Endothelial cell (in vitro differentiated cells): Measurements from ENCODE around the gene PITX1. TPM values are rescaled to one million over a fixed set of nuclear protein-coding genes. Genes with fewer than 3 reads are reported as not detected.

Experiments used
- DNase-seq: peaks from one replicate; pipeline ENCODE4 v3.0.0; 2021; ENCODE audit warnings: low spot score
- H3K27ac Mint-ChIP-seq: one replicate; pipeline ENCODE4 v1.8.0; 2021; ENCODE audit warnings: mixed read lengths, inconsistent platforms; ENCODE audit not compliant: unreplicated experiment
- H3K27me3 Mint-ChIP-seq: one replicate; pipeline ENCODE4 v1.8.0; 2021; ENCODE audit warnings: mild to moderate bottlenecking, moderate library complexity, mixed read lengths, inconsistent platforms; ENCODE audit not compliant: unreplicated experiment
- H3K36me3 Mint-ChIP-seq: one replicate; pipeline ENCODE4 v1.8.0; 2021; ENCODE audit warnings: mild to moderate bottlenecking, low read depth, mixed read lengths, inconsistent platforms; ENCODE audit not compliant: unreplicated experiment
- H3K4me1 Mint-ChIP-seq: one replicate; pipeline ENCODE4 v1.8.0; 2021; ENCODE audit warnings: mild to moderate bottlenecking, mixed read lengths, inconsistent platforms; ENCODE audit not compliant: unreplicated experiment
- H3K4me3 Mint-ChIP-seq: one replicate; pipeline ENCODE4 v1.8.0; 2021; ENCODE audit warnings: mild to moderate bottlenecking, mixed read lengths, inconsistent platforms; ENCODE audit not compliant: unreplicated experiment
- H3K9me3 Mint-ChIP-seq: one replicate; pipeline ENCODE4 v1.8.0; 2021; ENCODE audit warnings: mixed read lengths, inconsistent platforms; ENCODE audit not compliant: unreplicated experiment
- CTCF ChIP-seq: fragments of 200-600 bp; sonication (generic); IDR thresholded peaks from one replicate; pipeline ENCODE4 v1.5.0; 2021; ENCODE audit warnings: antibody characterized with exemption; ENCODE audit not compliant: unreplicated experiment
- total RNA-seq: library from RNA; stranded (reverse); fragmentation: NEBNext Ultra II Directional; extraction: Animal tissue kit (Norgen Biotek cat#: 25700); gene quantifications from one replicate; pipeline ENCODE4 v1.2.1, GENCODE V29; 2021; ENCODE audit not compliant: unreplicated experiment

Gene PITX1
- total RNA-seq, 1 donor from 2014 or later = 0.87 TPM

GRCh38 chr5:135036405-135036804, 2.4 kb upstream of the PITX1 start:
- Mint-ChIP-seq H3K36me3 (peaks cover 3% of the 10 kb centered on the region), H3K9me3 (no peaks in the 10 kb centered on the region), H3K4me1 (peaks cover 13% of the 10 kb centered on the region), H3K4me3 (no peak overlapping the region), H3K27me3 (peaks cover 38% of the 10 kb centered on the region), H3K27ac (no peak overlapping the region)
- no peak for DNase-seq
- TF ChIP-seq CTCF = no peak

GRCh38 chr5:135035678-135036030, 1.6 kb upstream of the PITX1 start:
- Mint-ChIP-seq H3K27me3 (peaks cover 37% of the 10 kb centered on the region), H3K4me3 (no peak overlapping the region), H3K9me3 (no peaks in the 10 kb centered on the region), H3K36me3 (no peaks in the 10 kb centered on the region), H3K27ac (no peak overlapping the region), H3K4me1 (peaks cover 13% of the 10 kb centered on the region)
- TF ChIP-seq CTCF = no peak
- no peak for DNase-seq

GRCh38 chr5:135034963-135035677, 1.1 kb upstream of the PITX1 start:
- H3K4me3 Mint-ChIP-seq = no peak overlapping the region
- H3K9me3 Mint-ChIP-seq = no peaks in the 10 kb centered on the region
- H3K27ac Mint-ChIP-seq = no peak overlapping the region

GRCh38 chr5:135034236-135034962, 371 bp upstream of the PITX1 start:
- no peak for TF ChIP-seq CTCF
- peaks cover 21% of the 10 kb centered on the region for H3K4me1 Mint-ChIP-seq
- no peak for DNase-seq
- no peaks in the 10 kb centered on the region for H3K9me3 Mint-ChIP-seq
- peak overlapping the region; percentile 73 for H3K4me3 Mint-ChIP-seq
- H3K27ac Mint-ChIP-seq = no peak overlapping the region
- H3K27me3 Mint-ChIP-seq = peaks cover 44% of the 10 kb centered on the region
- H3K36me3 Mint-ChIP-seq = peaks cover 4% of the 10 kb centered on the region

More at GRCh38 chr5:135034963-135035677, 1.1 kb upstream of the PITX1 start:
- no peak for TF ChIP-seq CTCF
- no peak for DNase-seq
- peaks cover 39% of the 10 kb centered on the region for H3K27me3 Mint-ChIP-seq
- peaks cover 16% of the 10 kb centered on the region for H3K4me1 Mint-ChIP-seq
- no peaks in the 10 kb centered on the region for H3K36me3 Mint-ChIP-seq
